NCI-H446 treated with DMSO at 0.1 percent for 48 hours (cell line): ENCODE data around the gene NEU2.
"Not testable (repeated sequence)": the region's sequence is repeated elsewhere in the genome, so short reads cannot be mapped to it uniquely, and the experiment has no call there.

Source experiments
- DNase-seq: peaks from one replicate; lab custom pipeline; 2025; lab: John Stamatoyannopoulos, UW

NEU2 gene

DNA sequence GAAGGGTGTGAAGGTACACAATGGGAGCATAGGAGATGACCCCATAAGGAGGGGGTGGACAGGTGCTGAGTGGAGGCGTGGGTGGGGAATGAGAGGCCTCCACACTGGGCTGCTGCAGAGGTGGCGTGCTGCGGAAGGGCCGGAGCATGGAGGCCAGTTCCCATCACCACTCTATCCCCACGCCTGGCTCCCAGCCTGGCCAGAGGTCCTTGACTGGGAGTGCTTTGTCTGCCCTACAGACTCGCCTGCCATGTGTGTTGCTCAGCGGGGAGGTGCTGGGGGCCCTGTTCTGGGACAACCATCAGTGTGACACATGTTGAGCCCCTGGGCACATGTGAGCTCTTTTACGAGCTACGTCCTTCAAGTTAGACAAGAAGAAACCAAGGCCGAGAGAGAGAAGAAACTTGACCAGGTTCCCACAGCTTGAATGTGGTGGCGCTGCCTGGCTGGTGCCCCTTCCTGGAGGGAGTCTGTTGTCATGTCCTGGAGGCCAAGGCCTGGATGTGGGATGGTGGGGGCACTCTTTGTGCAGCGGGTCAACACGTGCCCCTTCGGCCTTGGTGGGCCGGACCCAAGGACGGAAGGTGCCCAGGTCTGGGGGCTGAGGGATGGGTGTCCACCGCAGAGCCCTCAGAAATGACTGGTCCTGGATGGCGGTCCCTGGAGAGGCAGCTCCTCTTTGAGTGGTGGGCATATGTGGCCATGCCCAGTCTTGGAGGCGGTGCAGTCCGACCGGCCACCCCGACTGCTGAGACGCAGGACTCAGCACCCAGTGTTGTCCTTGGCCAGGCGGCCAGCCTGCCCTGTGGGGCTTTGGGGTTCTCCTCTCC is 26.5 kb downstream of the NEU2 start:
- DNase-seq = no peak

DNA sequence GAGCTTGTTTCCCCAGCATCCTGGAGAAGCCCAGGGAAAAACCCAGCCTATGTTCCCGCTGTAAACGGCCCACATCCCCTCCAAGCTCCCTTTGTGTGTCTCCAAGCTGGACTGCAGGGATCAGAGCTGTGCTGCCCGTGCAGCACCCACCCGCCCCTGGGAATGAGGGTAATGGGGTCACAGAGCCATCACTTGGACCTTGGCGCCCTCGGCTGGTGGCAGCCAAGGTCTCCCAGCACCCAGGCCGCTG is 27.0 kb downstream of the NEU2 start:
- DNase-seq = no peak

DNA sequence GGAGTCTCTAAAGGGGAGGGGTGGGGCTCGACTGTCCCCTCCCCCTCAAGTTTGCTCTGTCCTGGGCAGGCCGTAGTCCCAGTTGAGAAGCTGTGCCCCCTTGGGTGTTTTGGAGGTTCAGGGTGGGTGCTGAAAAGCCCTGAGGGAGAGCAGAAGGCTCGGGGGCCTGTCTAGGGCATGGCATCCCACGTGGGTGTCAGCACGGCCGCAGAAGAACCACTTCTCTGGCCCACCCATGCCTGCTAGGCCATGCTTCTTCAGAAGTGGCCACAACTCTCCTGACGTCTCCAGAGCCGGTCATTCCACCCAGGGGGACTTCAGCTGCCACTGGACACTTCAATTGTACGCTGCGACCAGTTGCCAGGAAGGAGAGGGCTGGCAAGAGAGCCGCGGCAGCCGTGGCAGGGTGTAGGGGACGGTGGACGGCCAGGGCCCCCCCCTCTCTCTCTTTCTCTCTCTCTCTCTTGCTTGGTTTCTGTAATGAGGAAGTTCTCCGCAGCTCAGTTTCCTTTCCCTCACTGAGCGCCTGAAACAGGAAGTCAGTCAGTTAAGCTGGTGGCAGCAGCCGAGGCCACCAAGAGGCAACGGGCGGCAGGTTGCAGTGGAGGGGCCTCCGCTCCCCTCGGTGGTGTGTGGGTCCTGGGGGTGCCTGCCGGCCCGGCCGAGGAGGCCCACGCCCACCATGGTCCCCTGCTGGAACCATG is 27.5 kb downstream of the NEU2 start, which contains the start of gene INPP5D:
INPP5D (plus strand) TSS at position 546 of the 704 bp plus-strand sequence; CDS start at position 683, 137 bp downstream.
- DNase-seq = no peak

DNA sequence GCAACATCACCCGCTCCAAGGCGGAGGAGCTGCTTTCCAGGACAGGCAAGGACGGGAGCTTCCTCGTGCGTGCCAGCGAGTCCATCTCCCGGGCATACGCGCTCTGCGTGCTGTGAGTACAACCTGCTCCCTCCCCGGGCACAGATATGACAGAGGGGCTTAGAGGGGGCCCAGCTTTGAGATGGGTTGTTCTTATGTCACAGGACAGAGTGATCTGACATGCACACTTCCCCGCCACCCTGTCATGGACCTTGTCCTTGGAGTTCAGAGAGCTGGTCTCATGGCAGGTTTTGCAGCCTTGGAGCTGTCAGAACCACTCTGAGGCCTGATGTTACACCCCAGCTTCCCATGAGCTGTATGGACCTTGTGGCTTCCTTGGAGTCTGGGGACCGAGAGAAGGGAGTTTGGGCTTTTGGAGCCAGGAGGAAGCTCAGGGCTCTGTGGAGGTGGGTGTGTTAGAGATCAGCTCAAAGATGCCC is 28.1 kb downstream of the NEU2 start:
- DNase-seq = no peak

DNA sequence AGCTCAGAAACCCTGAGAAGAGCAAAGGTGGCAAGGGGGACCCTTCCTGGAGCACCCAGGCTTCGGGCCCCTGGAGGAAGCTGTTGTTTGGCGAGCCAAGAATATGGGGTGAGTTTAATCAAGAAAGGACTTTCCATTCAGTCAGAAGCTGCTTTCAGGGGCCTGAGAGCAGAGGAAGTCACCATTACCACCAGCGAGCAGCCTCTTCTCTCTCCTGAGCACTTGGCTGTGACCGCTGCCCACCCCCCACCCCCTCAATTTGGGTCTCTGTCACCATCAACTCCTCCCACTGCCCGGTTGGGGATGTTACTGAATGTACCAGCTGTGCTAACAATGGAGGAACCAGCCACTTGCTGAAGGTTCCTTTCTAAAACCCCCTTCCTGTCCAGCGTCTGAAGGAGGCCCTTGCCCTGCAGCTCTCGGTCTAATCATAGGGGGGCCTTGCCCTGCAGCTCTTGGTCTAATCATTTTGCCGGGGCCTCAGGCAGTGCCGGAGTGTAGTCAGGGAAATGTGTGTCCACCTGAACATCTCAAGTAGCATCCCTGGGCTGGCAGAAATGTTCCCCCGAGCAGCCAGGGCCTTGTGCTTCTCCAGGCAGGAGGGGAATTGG is 28.6 kb downstream of the NEU2 start:
- no peak for DNase-seq

DNA sequence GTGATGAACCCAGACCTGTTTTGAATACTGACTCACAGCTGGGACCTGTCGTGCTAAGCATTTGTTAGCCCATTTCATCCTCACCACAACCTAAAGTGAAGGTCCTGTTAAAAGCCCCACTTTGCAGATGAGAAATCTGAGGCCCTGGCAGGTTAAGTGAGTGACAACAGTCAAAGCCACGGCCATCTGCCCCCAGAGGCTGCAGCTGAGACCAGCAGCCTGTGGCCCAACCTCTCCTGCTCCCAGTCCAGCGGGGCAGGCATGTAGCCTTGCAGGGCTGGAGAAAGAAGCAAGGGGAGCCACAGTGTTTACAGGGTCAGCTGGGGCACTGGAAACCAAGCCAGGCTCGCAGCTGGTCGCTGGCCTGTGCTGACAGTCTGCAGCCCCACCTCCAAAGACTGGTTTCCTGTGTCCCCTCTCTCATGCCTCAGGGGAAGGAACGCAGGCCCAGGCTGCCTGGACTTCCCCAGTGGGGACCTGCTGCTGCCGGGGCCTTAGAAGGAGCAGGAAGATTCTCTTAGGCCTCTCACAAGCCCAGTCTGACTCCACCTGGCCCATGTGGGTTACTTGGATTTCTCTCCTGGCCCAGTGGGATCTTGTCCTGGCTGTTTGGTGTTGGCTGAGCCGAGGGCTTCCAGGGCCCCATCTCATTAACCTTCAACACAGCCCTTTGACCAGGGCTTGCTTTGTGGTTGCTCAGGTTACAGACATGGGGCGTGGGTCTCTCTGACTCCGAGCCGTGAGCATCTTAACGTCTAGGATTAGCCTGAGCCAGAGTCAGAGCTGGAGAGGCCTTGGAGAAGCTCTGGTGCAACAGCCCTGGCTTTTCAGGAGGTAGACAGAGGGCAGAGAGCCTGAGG is 29.3 kb downstream of the NEU2 start:
- no peak for DNase-seq

DNA sequence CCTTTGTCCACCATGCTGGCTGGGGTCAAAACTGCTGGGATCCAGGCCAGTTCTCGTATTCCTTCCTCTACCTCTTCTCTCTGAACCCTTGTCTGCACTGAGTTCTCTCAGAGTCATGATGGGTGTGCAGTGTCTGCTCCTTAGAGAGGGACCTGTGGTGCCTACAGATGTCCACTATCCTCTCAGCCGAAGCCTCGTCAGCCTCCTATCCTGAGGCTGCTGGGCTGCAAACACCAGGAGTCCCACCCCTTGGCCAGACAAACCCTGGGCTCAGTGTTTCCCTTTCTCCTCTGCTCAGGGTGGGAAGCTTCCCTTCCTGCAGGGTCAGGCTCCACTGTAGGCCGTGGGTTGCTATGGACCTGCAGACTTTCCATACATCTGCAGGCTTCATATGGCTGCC is 30.0 kb downstream of the NEU2 start:
- no peak for DNase-seq

DNA sequence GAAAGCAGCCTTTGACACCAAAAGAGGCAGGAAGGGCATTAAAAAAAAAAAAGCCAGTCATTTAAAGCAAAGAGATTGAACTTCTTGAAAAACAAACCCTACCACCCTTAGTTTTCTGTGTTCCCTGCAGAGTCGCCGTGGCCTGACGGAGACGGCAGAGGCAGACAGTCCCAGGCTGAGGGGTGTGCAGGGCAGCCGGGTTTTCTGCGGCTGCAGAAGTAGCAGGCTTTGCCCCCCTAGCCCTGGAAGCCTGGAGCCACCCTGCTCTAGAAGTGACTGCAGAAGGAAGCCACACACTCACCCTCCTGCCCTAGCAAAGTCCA is 30.4 kb downstream of the NEU2 start:
- DNase-seq = no peak

DNA sequence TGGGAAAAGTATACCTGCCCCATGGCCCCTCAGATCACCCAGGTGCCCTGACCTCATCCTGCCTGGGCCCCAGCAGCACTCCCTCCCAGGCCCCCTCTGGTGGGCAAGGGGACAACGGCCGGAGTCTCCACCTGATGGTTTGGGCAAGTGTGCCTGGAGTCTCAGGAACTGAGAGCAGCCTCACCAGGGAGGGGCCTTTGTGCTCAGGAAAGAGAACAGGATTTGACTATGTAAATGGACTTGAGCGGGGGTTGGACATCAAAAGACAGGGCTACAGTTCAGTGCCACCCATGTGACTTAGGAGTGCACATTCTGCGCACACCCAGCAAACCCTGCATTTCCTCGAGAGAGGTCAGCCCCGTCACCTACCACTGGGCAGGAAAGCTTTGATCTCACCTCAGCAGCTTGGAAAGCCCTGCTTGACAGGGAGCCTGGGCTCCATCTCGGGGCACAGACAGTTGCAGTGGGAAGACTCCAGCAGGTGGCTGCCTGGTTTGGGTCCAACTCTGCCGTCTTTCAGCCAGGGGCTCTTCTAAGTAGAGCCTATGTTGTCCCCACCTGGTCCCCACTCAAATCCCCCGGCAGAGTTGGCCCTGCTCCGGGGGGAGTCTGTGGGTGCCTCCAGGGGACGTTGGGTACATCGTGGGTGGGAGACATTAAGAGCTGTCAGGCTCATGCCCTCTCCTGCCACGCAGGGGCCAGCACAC is 30.9 kb downstream of the NEU2 start:
- DNase-seq = no peak

DNA sequence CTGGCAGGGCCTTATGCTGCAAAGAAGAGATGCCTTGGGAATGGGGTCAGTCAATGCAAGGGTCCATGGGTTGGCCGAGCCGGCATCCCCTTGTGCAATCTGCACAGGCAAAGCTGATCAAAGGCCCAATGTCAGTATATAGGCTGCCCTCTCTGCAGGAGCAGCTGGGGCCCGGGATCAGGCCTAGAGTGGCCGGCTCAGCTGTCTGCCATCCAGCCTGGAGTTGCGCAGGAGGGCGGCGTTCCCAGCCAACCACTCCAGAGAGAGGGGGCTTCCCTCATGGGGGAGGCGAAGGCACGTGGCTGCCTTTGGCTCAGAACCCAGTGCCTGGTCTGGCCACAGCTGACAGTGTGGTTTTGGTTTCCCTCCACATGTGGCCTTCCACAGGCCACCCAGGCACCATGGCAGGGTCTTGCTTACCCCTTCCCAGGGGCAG is 31.5 kb downstream of the NEU2 start:
- no peak for DNase-seq

DNA sequence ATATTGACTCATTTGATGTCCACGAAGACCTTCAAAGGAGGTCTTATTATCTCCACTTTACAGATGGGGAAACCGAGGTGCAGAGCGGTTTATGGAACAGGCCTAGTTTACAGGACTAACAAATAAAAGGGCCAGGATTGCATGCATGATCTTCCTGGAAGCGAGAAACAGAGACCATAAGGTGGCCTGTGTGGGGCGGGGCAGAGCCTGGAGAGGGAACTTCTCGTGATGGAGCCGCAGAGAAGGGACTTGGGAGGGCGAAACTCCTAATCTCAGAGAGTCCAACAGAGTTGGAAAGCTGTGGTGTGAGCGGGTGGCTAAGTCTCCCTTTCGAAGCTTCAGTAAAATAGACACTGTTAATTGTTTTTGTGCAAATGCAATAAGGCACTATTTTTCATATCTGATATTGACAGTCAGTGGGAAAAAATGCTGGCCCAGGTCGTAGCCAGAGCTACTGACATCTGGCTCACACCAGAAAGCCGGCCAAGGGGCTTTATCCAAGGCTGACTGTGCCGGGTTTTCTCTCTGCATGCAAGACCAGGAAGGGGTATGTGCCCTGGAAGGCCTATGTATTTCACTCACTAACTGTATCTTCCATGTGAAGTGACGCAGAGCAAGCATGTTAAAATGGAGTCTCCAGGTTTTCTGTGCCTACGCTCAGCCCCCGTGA is 32.2 kb downstream of the NEU2 start:
- peak; percentile 39 for DNase-seq

DNA sequence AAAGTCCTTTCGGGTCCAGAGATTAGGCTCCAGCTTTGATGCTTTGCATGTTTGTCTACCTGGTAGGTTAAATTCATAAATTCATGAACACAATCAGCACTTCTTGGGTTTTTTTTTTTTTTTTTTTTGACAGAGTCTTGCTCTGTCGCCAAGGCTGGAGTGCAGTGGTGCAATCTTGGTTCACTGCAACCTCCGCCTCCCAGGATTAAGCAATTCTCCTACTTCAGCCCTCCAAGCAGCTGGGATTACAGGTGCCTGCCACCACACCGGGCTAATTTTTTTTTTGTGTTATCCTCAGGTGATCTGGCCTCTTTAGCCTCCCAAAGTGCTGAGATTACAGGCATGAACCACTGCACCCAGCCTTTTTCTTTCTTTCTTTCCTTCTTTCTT is 32.7 kb downstream of the NEU2 start:
- not testable (repeated sequence) for DNase-seq

DNA sequence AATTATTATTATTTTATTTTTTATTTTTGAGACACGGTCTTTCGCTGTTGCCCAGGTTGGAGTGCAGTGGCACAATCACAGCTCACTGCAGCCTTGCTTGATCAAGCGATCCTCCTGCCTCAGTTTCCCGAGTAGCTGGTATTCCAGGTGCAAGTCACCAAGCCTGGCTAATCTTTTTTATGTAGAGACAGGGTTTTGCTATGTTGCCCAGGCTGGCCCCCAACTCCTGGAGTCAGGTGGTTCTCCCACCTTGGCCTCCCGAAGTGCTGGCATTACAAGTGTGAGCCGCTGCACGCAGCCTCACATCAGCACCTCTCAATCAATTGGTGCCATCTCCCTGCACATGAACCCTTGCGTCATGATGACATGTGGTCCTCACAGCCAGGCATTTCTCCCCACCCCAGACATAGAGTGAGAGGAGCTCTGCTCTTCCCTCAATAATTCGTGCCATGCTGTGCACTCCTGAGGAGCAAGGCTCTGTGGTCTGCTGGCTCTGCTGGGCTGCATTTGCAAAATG is 33.5 kb downstream of the NEU2 start:
- no peak for DNase-seq

DNA sequence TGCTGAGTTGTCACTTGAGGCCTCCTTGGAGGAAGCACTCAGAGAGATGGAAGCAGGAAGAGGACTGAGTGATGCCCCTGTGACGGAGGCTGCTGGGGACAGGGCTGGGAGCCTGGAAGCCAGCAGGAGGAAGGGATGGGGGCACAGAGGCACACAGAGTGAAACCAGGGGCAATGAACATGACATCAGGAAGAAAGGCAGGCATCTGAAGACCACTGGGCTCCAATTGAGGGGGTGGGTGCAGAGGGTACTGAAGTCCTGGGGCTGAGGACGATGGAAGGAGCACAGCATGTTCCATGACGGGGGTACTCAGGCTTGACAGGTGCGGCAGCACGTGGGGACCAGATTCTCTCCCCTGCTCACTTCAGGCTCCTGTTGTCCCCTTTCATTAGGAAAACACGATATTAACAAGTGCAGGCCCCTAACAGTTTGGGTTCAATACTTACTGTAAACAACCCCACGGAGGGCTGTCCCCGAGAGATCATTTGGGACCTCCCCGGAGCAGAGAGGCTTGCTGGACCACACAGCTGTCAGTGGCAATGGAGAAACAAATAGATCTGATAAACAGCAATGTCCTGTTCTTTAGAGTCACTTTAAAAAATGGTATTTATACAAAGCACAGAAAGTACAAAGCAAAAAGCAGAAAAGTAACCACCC is 36.4 kb downstream of the NEU2 start:
- DNase-seq = no peak

DNA sequence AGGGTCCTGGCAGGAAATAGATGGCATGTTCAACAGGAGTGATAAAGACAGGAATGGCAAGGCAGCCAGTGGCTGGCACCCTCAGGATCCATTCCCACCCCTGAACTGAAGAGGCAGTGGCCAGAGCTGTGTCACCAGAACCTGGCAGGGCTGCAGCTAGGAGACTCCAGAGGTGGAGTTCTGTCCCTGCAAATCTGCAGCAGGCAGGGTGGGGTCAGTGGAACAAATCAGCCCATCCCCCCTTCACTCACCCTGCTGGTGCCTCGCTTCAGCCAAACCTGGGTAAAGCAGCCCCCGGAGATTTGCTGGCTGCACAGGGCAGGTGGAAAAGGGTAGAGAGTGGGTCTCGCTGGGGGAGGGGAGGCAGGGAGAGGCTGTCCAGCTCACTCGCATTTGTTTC is 40.4 kb downstream of the NEU2 start:
- no peak for DNase-seq

DNA sequence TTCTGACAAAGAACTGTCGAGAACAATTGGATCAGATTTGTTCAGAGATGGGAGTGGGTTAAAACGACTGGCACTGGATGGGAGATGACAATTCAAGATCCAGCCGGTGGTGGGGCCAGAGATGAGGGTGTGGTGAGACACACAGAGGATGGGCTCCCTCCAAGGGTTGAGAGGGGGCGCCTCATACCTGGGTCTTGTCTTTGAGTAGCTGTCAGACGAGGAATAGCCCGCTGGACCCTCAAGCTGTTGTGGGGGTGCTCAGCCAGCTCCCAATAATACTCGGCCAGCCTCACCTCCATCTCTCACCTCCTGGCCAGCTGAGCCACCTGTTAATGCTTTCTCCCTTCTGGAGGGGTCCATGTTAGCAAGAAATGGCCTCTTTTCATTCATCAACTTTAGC is 41.6 kb downstream of the NEU2 start:
- no peak for DNase-seq

DNA sequence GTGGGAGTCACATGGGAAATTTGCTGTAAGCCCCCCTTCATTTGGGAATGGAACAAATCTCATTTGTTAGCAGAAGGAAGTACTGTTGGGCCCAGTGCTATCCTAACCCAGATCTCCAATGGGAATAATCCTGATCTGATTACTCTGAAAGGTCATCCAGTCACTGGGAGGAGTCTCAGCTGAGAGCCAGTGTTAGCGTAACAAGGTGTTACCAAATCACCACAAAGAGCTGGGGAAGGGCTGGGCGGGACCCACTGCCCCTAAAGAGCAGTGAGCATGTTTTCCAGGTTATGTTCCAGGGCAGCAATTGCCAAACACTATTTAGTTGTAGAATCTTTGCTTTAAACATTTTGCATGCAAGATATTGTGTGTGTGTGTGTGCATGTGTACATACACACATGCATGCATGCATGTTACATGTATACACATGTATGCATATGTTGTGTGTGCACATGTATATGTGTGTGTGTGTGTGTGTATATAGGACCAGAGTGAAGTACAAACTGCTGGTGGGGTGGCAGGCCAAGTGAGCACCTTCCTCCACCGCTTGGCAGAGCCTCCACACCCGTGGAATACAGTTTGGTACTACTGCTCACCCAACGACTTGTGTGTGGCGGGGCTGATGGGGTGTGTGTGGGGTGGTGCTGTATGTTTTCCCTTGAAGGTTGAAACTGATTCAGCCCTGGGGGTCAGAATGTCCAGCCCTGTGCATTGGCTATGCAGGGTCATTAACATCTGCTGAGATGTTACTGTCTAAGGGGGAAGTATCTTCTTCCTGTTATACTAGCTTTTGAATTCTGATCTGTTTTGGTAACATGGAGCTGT is 42.9 kb downstream of the NEU2 start:
- no peak for DNase-seq

DNA sequence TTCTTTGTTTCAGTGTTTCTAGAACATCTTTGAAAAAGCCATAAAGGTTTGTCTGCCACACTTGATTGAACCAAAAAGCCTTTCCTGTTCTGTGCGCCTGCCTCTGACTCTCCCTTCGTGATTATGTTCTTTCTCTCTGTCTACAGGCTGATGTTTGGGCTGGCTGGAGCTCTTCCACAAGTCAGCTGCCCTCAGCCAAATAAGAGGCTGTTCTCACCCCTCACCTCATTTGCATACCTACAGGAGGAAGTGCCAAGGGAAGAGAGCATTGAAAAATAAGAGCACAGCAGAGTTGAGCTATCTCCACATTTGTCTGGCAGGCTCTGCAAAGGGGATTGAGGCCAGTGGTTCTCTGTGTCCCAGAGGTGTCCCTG is 43.5 kb downstream of the NEU2 start:
- no peak for DNase-seq

DNA sequence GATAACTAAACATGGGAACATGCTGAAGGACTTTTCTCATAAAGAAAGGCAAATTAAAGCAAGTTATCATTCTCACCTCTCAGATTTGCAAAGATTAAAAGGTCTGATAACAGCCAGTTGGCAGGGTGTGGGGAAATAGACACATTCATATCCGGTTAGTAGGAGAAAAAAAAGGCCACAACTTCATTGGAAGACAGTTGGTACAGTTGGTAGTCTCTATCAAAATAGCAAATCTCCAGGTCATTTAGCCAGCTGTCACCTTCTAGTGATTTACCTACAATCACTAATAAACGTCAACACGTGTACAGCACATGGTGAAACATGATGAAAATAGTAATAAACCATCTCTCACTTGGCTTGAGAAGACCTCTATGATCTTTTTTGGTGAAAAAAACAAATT is 44.3 kb downstream of the NEU2 start:
- DNase-seq = no peak

DNA sequence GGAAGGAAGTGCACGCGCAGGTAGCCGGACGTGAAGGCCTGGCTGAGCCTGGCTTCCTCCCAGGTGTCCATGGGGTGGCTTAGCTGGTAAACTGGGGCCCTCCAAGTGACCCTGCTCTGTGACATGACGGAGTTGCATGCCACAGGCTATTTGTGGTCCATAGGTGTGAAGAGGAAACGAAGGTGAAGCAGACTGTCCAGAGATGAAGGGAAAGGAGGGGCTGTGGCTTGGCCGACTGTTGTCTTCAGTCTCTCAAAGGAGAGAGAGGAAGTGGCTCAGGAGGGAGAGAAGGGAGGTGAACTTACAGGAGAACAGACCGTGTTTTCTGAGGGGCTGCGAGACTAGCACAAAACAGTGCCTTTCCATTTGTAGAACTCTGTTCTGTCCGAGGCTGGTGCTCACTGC is 47.0 kb downstream of the NEU2 start:
- no peak for DNase-seq
